ENCODE data around the gene TBC1D1.
"Not testable (repeated sequence)": the region's sequence is repeated elsewhere in the genome, so short reads cannot be mapped to it uniquely, and the experiment has no call there.

Gene TBC1D1

DNA sequence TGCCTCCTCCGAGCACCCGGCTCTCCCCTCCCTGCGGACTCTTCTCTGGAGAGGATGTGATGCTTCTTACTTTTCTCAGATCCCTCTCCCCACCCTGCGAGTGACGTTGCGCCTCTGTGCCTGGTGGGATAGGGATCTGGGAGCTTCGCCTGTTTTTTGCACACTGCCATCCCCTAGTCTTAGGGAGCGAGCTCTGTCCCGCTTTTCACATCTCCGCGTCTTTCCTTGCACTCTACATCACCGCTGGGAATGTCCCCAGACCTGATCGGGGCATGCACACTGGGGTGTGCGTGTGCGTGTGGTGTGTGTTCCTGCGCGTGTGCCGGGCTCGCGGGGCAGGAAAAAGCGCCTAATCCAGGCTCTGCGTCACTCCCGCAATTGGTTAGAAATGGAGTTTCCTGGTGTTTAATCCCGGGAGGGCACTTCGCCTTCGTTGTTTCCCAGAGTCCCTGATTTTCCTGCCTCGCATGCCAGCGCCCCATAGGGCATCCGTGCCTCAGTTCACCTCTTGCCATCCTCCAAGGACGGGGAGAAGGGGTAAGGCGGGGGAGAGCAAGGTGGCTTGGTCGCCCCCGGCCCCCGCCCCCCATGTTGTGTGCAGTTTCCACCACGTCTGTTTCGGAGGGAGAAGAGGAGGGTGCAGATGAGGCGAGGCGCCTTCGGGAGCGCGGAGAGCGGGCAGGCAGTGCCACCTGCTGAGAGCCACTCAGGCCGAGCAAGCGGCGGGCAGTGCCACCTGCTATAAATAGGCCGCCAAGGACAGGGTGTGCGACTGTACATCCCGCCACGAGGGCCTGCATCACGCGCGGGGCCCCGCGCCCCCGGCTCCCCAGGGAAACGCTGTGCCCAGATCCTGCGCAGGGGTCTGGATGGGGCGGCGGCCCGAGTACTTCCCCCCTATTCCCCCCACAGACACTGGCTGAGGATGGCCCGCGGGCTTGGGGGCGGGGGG lies 759 bp upstream of the TBC1D1 start:
- DNase-seq = peak; percentile 50

DNA sequence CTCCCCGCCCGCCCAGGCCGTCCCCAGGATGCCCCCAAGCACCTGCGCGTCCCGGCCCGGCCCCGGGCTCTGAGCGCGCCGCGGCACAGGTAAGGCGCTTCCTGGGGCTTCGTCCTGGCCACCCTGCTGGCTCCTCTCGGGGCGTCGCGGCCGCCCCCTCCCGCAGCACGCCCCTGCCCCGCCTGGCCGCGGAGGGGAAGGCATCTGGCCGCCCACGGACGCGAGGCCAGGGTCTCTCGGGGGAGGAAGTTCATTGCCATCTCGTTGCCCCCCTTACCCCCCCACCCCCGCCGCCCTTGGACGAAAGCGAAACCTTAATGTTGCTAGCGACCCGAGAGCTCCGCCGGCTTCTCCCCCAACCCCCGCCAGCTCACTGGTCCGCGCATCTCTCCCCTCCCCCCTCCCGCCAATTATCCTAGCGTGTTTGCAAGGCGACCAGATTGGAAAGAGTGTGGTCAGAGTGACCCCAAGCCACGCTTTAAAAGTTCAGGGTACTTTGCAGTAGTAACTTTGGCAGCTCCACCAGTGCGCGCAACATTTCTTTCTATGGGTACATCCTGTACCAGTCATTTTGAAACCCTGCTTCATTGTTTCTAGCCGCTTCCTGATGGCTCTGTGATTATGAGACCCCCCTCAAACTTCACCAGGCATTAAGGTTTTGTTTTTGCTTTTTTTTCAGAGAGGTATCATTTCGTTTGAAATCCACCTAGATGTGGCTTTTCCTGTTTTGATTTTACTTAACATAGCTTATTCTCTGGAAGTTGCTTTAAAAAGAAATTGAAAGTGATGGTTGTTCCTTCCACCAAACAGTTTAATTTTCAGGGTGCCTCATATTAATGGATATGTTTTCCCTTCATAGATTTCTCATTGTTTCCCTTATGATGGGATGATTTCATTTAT lies 626 bp downstream of the TBC1D1 start:
- peak; percentile 41 for DNase-seq

DNA sequence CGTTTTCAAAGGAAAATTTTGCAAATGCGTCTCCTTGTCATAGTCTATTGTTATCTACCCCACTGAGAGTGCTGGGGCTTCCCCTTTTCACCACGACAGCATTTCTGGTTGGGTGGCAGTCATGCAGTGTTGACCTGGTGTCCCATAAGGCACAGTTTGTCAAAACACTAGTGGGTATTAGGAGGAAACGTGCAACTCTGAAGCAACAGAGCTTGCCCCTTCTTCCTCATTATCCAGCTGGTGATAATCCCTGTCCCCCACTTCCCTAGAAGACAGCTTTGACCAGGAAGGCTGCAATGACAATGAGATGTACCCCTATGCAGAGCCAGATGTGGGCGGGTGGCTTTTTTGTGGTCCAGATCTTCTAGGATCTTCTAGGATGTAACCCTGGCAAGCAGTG lies 1.8 kb downstream of the TBC1D1 start:
- no peak for DNase-seq

DNA sequence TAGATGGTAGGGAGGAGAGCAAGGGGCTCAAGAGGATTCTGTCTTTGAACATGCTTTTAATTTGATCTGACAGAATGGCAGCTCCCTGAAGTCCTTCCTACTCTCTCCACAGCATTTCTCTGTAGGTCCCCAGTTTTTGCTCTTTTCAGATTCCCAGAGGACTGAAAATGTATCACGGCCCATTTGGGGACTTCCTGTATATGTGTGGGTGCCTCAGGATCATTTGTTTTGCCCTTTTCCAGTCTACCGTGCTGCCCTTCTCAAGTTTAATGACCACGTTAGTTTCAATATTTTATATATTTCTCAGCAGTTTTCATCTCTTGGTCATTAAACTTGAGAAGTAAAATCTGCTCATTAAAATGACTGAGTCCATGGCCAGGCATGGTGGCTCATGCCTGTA lies 2.3 kb downstream of the TBC1D1 start:
- DNase-seq = no peak

DNA sequence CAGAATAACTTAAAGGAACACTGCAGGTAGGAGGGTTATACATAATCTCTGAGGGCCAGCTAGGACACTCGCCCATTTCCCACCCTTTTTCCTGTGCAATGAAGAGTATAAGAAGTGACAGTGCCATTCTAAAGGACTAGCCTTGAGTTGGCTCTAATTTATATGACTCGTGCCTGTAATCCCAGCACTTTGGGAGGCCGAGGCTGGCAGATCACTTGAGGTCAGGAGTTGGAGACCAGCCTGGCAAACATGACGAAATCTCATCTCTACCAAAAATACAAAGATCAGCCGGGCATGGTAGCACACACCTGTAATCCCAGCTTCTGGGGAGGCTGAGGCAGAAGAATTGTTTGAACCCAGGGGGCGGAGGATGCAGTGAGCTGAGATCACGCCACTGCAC lies 4.4 kb downstream of the TBC1D1 start:
- no peak for DNase-seq

DNA sequence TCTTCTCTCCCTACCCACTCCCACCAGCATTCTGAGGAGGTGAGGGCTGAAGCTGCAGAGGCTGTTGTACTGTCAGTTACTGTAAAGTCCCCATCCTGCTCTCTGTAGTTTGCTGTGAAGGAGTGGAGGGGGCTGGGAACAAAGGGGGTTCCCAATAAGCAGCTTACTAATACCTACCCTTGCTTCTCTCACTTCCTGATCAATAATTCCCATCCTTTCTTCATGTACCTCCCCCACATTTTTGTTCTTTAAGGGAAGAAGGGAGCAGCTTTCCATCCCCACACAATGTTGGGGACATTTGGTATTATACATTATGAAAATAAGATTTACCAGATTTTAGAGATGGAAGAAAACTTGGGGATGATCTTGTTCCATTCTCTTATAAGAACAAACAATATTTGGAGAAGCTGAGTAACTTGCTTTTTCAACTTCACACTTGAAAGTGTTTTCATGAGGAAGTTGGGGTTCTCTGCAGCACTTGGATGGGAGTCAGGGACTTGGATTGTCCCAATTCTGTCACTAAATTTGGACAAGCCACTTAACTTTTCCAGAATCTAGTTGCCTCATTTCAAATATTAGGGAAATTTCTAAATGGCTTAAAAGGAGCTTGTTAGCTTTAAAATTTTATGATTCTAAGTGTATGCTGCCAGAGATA lies 5.4 kb downstream of the TBC1D1 start:
- no peak for DNase-seq

DNA sequence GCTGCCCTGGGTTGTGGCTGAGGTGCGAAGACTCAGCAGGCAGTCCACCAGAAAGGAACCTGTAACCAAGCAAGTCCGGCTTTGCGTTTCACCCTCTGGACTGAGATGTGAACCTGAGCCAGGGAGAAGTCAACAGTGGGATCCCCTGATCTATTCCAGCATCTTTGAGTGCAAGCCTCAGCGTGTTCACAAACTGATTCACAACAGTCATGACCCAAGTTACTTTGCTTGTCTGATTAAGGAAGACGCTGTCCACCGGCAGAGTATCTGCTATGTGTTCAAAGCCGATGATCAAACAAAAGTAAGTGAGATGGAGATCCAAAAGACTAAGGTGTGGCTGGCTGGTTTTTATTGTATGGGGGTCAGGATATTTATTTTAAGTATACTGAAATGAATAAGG lies 11.3 kb downstream of the TBC1D1 start:
- DNase-seq = no peak

DNA sequence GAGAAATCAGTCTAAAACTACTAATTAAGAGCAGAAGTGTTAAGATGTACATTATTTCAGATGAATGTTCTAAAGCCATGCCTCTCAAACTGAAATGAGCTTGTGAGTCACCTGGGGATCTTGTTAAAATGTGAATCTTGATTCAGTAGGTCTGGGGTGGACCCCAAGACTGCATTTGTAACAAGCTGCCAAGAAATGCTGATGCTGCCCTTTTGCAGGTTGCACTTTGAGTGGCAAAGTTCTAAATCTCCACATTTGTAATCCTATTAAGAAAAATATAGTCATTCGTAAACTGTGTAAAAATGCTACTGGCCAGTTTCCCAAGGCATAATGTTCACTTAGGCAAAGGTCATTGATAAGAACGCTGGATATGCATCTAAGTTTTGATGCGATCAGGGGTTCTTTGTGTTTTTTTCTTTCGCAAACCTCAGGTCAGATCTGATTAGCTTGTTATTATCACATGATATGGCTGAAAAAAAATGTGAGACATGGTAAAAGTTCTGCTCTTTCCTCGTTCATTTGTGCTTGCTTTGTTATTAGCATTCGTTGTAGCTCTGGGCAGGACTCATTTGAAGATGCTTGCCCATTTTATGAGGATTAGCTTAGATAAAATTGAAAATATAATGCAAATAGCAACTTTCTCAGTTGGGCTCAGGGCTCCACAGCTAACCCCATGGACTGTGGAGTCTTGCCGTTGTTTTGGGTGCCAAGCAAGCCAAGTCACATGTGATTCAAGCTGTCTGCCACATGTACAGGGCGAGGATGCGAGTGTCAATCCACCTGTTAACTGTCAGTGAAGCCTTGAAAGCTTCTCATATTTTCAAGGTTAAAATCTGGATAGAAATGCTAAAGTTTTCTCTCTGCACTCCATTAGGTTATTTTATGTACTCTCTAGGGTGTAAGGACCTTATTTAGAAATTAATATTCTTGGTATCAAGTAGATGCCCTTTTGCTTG lies 12.1 kb downstream of the TBC1D1 start:
- no peak for DNase-seq

DNA sequence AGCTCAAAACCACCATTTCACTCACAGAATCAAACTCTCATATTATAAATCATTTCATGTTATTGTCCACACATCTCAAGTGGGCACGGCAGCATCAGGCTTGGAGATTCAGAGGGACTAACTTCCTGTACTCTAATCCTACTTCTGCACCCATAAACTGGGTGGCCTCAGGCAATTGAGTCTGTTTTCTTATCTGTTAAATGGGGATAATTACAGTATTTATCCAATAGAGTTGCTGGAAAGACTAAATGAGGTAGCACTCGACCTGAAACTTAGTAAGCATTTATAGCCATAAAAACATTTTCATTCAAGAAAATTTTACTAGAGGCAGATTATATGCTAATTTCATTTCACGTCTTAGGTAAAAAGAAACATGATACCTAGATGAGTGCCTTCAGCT lies 13.0 kb downstream of the TBC1D1 start:
- DNase-seq = no peak

DNA sequence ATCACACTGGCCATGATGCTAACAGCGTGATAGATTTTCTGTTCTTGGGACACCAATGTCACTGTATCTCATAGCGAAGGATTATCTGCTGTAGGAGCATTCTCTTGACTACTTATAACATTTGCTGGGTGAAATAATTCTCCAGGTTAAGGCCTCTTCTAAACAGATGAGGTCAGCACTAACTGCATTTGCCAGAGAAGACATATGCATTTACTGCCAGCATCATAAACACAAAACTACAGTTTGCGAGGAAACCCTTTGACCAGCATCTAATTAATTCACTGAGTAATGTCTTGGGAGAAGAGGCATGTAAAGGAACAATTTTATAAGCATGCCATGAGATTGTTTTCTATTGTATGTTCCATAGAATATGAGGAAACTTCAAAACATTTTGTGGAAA lies 13.9 kb downstream of the TBC1D1 start:
- no peak for DNase-seq

DNA sequence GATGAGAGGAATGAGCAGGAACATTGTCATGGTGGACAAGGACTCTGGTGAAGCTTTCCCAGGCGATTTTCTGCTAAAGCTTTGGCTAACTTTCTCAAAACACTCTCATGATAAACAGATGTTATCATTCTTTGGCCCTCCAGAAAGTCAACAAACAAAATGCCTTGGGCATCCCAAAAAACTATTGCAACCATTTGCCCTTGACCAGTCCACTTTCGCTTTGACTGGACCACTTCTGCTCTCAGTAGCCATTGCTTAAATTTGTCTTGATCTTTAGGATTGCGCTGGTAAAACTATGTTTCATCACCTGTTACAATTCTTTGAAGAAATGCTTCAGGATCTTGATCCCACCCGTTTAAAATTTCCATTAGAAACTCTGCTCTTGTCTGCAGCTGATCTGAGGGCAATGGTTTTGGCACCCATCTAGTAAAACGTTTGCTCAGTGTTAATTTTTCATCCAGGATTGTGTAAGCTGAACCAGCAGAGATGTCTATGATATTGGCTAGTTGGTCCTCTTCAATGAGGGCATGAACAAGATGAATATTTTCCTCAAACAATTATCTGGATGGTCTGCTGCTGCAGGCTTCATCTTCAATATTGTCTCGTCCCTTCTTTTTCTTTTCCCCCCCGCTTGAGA lies 14.8 kb downstream of the TBC1D1 start:
- no peak for DNase-seq

DNA sequence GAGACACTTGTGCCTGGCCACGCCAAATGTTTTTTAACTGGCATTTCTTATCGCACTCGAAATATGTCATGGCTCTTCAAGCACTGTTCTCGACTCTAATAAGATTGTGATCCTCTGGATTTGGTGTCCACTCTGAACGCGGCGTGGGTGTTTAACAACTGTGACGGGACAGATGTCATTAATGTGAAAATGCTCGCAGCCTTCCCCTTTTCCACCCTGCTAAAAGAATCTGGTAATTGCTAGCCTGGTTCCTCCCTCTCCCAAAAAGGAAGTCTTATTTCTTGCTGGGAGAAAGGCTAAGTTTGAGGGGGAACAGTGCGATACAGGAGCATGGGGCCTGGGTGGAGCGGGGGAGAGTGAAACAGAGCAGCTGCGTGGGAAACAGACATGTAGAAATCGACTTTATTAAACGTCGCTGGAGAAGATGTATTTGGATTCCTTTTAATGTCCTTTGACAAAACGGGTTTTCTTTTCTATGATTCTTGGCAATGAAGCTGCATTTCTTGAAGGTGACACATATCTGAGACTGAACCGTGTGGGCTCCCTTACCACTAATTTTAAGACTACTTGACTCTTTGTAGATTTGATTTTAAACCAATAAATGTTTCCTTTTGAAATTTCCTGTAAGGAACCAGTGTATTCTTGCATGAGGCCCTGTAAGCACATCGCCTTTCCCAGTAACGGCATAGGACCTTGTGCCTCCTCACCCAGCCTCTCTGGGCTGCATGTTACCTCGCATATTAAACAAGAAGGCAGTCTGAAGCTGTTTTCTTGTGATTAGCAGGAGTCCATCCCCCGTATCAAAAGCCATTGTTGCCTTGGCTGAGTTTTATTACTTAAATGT lies 17.8 kb downstream of the TBC1D1 start:
- DNase-seq = no peak

DNA sequence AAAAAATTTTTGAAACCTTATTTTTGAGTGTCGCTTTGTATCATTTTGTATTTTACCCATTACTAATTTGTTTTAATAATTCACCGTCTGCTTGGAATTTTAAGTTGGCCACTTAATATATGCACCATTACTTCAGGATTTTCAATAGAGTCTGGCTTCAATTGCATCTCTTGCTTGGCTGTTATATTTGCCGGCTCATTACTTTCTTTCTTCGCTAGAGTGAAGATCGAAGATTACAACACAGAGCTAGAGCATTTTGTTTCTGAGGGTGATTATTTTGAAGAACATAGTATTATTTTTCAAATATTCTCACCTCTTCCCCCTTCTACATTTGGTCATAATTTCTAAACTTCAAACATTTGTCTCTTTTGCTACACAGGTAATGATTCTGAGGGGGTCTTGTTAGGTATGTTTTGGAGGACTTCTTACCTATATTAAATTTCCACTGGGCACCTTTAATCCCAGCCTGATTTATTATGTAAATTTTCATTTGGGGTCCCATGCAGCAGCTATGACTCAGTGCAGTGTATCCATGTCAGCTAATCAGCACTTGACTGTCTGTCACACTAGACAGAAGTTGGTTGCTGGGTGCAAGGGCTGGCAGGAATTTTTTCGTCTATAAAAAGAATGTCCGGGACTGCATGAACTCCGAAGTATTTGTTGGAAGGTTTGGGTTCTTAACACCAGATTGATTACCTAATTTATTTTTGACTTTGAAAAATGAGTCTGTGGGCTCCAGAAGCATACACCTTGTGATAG lies 18.6 kb downstream of the TBC1D1 start:
- DNase-seq = no peak

DNA sequence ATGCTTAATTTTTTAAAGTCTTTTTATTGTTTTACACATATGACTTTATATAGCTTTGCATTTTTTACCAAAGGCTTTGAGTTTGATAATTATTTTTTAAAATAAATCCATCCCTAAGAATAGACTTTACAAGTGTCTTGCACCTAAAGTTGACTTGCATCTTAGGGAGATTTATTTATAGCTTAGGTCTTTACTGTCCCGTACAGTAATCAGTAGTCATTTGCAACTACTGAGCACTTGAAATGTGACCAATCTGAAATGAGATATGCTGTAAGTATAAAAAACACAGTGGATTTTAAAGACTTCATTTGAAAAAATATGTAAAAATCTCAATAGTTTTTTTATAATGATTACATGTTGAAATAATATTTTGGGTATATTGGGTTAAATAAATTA lies 19.2 kb downstream of the TBC1D1 start:
- DNase-seq = no peak

DNA sequence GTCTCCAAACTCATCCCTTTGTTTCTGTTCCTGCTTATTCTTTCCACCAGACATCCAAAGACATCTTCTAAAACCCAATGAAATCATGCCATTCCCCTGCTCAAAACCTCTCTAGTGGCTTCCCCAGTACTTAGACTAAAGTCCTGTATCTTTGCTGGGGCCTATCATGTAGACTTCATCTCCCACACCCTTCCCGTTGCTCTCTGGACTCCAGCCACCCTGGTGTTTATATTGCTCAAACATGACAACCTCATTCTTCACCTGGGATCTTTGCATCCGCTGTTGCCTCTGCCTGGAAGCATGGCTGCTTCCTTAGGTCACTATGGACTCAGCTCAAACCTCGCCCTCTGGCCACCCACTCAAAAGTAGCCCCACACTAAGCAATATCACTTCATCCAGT lies 23.7 kb downstream of the TBC1D1 start:
- no peak for DNase-seq

DNA sequence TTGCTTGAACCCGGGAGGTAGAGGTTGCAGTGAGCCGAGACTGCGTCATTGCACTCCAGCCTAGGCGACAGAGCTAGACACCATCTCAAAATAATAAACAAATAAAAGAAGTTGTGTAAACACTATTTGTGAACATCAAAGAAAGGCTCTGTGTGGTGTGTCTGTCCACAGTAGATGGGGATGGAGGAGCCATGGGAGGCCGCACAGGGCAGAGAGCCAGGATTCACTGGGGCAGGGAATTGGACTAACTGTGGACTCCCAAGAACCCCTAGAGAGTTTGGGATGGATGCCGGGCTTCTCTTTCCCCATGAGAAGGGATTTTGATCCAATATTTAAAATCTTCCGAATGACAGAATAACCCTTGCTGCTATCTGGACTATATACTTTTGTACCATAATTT lies 26.5 kb downstream of the TBC1D1 start:
- DNase-seq = no peak

DNA sequence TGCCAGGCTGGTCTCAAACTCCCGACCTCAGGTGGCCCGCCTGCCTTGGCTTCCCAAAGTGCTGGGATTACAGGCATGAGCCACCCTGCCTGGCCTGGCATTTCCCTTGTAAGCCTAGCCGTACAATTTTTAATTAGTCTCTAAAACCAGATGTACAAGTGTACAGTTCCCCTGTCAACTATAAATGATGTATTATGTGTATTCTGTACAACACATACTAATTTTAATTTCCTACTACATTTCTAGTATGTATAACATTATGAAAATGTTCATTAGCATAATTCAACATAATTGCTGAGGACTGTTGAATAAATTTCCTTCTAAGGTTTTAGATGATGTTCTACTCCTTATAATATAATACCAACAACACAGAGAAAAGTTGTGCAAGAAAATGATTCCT lies 27.8 kb downstream of the TBC1D1 start:
- DNase-seq = no peak

DNA sequence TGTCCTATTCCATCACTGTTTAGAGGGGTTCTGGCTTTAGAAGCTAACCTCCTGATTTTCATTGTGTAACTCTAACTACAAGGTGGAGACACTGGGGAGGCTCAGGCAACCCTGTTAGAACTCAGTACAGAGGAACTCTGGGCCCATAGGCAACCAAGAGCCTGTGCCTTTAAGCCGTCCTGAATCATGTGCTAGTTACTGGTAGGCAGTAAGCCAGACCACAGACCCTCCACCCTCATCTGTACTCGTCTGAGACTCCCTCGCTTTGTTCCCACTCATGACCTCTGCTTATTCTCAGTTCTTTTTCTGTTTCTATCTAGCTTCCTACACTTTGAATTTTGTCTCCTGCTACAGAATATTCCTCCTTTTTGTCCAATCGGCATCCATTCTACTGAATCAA lies 31.4 kb downstream of the TBC1D1 start:
- DNase-seq = no peak

DNA sequence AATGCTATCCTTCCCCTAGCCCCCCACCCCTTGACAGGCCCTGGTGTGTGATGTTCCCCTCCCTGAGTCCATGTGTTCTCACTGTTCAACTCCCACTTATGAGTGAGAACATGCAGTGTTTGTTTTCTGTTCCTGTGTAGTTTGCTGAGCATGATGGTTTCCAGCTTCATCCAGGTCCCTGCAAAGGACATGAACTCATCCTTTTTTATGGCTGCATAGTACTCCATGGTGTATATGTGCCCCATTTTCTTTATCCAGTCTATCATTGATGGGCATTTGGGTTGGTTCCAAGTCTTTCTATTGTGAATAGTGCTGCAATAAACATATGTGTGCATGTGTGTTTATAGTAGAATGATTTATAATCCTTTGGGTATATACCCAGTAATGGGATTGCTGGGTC lies 32.2 kb downstream of the TBC1D1 start:
- DNase-seq = not testable (repeated sequence)

DNA sequence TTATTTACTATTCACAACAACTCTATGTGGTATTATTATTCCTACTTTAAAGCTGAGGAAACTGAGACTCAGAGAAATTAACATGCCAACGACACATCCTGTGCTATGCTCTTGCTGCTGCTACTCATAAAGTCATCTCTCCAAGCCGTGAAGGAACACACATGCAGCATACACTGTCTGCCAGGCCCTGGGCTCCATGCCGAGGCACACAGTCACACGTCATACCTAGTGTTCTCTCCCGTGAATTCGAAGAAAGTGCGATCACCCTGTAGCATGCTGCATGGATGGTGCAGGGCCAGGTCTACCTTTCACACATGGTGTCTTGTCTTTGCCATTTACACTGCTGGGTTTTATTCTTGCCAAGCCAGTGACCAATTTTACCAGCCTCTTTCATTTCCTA lies 34.1 kb downstream of the TBC1D1 start:
- DNase-seq = no peak

All from right hindlimb (tissue), 1 donor.